SW480 (cell line): Measurements from ENCODE around the gene POFUT1.

Source experiments
- DNase-seq: peaks from one replicate; pipeline ENCODE4 v3.0.0-alpha.2; 2016; ENCODE audit warnings: low spot score

POFUT1 gene

DNA sequence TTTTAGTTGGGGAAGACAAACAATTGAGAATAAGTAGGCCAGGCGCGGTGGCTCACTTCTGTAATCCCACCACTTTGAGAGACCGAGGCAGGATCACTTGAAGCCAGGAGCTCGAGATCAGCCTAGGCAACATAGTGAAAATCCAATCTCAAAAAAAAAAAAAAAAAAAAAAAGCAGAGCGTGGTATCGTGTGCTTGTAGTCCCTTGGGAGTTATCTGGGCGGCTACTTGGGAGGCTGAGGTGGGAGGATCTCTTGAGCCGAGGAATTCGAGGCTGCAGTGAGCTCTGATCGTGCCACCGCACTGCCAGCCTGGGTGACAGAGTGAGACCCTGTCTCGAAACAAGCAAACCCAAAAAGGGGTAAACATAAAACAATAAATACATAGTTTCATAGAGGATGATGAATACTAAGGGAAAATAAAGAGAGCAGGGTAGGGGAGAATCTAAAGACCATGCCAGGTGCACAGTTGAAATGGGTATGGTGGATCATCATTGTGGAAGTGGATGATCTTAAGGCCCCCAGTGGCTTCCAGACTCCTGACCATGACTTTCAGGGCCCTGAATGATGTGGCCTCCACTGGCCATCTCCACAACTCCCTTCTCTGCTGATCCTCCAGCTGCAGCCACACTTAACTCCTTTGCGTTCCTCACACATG, 947 bp downstream of the POFUT1 start:
- DNase-seq: no peak

DNA sequence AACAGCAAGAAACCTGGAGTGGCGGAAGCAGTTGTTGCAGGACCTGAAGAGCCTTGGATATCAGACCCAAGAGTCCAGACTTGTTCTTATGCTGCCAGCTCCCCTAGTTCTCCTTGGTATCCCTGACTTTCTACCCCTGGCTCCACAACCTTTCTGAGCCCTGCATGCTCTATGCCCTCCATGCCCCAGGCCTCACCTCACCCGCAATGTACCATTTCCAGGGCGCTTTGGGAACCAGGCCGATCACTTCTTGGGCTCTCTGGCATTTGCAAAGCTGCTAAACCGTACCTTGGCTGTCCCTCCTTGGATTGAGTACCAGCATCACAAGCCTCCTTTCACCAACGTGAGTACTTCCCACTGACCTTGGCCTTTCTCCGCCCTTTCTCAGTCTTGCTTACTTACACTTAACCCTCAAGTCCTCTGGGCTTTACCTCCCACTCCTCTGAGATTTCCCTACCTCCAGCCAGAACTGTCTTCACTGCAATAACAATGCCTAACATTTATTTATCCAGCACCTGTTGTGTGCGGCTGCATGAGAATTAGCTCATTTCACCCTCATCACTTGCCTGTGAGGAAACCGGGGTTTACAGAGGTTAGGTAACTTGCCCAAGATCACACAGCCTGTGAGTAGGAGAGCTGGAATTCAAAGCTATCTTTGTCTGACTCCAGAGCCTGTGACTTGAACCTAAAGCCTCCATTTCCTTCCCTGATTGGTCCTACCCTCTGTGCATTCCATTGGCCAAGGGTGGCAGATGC, 2.3 kb downstream of the POFUT1 start:
- DNase-seq: no peak

DNA sequence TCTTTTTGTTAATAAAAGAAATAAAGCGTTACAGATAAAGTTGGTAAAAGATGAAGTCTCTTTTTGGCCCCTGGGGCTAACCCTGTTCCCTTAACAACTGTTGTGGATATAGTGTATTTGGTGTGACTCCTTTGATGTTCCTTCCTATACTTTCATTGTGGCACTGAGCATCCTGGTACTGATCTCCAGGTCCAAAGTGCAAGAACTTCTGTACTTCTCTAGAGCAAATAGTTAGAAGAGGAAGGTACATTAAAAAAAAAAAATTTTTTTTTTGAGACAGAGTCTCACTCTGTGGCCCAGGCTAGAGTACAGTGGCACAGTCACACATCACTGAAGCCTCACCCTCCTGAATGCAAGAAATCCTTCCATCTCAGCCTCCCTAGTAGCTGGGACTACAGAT, 6.2 kb downstream of the POFUT1 start:
- DNase-seq: no peak

DNA sequence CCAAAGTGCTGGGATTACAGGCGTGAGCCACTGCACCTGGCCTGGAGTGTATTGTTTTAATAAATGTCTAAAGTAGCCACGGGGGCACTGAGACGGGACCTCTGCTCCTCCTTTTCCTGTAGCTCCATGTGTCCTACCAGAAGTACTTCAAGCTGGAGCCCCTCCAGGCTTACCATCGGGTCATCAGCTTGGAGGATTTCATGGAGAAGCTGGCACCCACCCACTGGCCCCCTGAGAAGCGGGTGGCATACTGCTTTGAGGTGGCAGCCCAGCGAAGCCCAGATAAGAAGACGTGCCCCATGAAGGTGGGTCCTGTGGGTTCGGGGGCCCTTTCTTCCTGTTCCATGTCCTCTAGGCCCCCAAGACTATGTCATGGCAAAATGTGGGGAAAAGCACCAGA, 7.5 kb downstream of the POFUT1 start:
- DNase-seq: no peak

DNA sequence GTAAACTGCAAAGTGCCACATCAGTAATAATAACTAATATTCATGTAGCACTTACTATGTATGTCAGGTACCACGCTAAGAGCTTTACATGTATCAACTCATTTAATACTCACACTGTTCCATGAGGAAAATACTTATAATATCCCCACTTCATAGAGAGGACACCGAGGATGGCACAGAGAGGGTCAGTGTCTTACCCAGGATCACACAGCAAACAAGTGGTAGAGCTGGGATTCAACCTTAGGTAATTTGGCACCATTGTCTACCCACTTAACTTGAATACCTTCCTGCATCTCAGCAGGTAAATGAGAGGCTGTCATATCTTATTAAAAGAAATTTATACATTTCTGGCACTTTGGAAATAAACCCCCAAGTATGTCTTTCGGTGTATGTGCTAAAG, 8.0 kb downstream of the POFUT1 start:
- no peak for DNase-seq

DNA sequence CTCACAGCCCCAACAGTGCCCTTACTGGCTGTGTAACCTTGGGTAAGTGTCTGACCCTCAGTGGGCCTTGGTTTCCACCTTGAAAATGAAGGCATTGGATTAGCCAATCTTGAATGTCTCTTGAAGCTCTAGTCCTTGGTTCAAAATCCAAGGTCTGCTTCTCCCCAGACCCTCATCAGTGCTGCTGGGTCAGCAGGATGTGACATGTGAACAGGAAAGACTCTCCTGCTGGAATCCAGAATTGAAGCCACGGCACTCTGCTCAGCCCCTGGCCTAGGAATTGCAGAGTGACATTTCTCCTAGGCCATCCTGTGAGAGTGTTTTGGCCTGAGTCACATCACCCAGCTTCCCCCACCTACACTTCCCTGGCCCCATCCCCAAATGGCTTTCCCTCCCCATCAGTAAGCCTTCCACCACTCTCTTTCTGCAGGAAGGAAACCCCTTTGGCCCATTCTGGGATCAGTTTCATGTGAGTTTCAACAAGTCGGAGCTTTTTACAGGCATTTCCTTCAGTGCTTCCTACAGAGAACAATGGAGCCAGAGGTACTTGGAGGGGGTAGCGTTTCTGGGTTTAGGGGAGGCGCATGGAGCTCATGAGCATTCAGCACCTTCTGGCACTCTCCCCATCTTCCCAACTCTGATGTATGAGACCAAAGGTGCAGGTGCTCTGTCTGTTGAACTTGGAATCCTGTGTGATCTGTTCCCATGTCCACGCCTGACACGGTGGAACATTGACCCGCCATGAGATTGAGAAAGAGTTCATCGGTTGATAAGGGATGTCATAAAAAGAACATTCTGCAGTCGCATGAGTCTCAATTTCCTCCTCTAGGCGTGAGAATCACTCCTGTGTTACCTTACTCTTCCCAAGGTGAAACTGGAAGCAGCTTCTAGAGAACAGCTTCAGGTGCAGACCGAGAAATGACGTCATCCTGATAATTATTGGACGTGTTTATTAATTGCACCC, 8.8 kb downstream of the POFUT1 start:
- DNase-seq: no peak

DNA sequence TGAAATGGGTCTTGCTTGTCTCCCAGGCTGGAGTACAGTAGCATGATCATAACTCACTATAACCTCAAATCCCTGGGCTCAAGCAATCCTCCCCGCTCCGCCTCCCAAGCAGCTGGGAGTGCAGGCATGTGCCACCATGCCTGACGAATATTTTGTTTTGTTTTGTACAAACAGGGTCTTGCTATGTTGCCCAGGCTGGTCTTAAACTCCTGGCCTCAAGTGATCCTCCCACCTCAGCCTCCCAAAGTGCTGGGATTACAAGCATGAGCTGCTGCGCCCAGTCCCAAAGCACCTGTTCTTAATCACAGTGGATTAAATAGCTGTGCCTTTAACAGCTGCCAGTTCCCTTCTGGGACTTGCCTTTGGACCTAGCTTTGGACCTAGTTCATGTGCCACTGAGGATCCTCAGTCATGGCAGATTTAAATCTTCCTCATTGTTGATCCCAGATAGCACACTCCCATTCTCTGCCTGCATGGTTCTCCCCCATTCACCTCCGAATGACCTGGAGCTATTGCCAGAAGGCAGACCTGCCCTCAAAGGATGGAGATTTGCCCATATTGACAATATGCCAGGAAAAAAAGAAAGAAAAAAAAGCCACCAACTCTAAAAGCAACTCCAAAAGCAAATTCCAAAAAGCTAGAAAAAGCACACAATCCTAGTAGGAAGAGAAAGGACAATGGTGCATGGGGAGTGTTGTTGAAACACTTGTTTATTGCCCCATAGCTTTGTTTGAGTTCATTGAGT, 10.6 kb downstream of the POFUT1 start:
- no peak for DNase-seq

DNA sequence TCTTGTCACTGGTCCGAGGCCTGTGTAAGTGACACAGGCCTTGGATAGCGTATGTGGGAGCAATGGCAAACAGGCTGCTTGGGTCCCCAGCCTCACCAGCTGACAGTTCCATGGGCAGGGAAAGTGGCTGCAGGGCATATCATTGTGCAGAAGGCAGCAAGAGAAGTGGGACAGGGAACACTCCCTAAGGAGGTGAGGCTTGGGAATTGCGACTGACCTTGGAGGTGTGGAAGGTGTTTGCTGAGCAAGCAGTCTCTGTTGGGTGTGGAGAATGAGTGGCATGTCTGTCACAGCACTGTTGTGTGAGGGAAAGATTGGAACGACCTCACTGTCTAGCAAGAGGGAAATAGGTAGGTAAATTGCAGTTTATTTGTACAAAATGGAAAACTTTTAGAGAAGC, 16.8 kb downstream of the POFUT1 start:
- no peak for DNase-seq

DNA sequence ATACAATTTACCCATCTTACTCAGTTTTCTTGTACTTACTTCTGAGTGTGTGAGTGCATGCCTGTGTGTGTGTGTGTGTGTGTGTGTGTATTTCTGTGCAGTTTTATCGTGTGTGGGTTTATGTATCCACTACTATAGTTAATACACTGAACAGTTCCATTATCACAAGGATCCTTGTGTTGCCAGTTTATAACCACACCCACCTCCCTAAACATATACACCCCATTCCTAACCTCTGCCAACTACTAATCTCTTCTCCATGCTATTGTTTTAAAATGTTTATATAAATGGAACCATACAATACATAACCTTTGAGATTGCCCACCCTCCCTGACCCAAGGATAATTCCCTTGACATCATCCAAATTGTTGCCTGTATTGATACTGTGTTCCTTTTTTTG, 18.7 kb downstream of the POFUT1 start:
- no peak for DNase-seq

DNA sequence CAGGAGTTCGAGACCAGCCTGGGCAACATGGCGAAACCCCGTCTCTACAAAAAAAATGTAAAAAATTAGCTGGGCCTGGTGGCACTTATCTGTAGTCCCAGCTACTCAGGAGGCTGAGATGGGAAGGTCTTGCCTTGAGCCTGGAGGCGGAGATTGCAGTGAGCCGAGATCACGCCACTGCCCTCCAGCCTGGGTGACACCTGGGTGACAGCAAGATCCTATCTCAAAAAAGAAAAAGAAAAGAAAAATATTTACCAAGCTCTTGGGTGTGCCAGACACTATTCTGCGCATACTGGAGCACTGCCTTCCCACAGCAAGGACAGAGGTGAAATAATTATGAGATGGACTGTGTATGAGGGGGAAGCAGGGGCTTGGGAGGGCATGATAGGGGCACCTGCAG, 19.6 kb downstream of the POFUT1 start:
- DNase-seq: no peak

DNA sequence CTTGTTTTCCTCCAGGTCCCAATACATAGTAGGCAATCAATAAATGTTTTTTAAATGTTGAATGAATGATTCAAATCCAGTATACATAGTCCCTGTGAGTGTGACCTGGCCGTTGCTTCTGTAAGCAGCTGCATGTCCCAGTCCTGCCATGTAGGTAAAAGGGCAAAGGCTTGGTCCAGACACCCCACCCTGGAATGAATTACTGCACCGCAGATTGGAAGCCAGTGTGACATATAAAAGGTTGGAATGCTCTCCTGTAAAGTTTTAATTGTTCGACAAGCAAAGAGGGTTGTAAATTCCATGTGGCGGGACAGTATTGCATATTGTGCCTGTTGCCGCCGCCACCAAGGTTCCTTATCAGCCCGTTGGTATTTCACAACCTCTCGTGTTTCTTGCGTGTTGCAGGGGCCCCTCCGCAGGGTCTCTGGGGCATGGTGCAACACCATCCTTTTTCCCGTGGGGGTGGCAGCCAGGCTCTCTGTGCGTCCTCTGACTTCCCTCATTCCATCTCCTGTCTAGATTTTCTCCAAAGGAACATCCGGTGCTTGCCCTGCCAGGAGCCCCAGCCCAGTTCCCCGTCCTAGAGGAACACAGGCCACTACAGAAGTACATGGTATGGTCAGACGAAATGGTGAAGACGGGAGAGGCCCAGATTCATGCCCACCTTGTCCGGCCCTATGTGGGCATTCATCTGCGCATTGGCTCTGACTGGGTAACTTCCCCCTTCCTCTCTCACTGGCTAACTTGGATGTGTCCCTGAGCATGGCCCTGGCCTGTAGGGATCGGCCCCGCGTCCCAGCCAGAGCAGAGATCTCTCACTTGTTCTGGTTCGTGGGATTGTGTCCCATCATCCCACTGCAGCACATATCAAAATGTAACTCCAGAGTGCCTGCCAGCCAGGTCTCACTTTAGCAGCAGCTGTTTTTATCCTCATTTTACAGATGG, 20.3 kb downstream of the POFUT1 start:
- peak; percentile 98 for DNase-seq

DNA sequence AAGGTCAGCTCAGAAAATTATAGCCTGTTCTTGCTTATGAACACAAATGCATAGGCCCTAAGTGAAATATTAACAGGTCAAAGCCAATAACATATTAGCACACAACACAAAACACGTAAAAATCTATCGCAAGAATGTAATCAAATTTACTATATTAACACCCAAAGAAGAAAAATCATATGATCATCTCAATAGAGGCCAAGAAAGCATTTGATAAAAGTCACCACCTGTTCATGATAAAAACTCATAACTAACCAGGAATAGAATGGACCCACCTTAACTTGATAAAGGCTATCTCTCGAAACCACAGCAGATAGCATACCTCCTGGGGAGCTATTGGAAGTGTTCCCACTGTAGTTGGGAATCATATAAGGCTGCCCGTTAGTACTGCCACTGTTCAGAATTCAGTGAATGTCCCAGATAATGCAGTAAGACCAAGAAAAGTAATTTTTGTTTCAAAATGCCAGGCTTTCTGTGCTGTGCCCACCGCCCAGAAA, 21.6 kb downstream of the POFUT1 start:
- DNase-seq: no peak

DNA sequence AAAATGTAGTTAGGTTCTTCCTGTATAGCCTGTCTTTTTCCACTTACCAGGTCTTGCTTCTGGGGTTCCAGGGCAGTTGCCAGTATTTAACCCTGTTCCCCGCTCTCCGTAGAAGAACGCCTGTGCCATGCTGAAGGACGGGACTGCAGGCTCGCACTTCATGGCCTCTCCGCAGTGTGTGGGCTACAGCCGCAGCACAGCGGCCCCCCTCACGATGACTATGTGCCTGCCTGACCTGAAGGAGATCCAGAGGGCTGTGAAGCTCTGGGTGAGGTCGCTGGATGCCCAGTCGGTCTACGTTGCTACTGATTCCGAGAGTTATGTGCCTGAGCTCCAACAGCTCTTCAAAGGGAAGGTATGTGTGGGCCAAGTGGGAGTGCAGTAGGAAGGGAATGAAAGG, 23.0 kb downstream of the POFUT1 start:
- no peak for DNase-seq

DNA sequence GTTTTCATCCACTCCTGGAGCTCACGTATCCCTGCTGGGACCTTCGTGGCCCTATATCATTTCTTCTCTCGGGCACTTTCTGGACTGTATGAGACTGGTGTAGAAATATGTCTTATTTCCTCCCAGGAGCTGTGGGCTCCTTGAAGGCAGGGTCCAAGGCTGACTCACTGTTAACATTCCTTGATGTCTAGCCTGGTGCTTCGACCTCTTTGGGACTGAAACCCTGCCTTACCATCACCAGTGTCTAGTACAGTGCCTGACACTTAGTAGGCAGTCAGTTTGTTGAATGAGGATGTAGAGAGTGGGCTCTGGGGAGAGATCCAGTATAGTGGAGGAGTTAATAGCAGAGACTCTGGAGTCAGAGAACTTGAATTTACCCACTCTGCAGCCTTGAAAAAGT, 23.6 kb downstream of the POFUT1 start:
- no peak for DNase-seq

DNA sequence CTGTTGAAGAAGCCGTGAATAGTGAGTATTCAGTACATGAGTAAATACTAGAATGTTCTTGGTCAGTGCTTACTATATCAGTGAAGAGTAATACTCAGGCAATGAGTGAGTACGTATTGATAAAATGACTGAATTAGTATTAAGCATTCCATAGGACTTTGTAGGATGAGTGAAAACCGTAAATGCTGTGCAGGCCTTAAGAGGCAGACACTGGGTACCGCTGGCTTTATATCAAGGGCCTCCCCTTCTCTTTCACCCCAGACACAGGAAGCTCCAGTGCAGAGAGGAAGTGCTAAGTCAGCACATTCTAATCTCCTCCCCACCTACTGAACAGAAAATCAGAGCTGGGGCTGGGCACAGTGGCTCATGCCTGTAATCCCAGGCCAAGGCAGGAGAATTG, 24.2 kb downstream of the POFUT1 start:
- DNase-seq: no peak

DNA sequence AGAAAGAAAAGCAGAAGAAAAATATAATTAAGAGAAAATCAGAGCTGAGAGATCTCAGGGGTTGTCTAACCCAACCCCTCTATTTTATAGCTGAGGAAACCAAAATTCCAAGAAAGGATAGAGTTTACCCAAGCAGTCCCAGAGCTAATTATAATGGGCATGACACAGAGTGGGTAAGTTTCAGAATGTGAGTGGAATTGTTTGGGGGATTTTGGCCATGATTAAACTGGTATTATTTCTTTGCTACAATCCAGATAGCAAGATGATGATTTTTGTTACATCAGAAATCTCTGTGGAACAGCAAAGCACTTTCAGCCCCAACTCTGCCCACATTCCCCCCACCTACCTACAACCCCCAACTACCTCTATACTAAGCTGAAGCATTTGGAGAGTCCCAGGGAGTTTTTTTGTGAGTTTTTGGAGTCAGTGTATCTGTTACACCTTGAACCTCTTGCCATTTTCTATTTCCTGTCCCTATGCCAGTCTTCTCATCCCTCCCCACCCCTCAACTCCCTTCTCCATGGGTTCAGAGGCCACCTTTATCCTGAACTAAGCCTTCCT, 24.7 kb downstream of the POFUT1 start:
- no peak for DNase-seq

DNA sequence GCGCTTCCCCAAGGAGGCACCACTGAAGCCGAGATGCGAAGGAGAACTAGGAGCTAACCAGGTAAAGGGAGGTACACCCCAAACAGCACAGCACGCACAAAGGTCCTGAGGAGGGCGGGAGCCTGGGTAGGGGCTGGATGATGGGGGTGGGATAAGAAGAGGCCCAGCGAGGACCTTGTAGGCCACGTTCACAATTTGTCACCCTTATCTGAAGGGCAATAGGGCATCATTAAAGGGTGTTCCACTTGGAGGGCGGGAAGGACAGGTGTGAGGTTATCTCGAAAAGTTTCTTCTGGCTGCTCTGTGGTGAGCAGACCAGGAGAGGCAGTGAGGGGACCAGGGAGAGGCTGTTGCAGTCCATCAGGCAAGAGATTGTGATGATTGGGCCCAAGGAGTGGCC, 25.6 kb downstream of the POFUT1 start:
- no peak for DNase-seq

DNA sequence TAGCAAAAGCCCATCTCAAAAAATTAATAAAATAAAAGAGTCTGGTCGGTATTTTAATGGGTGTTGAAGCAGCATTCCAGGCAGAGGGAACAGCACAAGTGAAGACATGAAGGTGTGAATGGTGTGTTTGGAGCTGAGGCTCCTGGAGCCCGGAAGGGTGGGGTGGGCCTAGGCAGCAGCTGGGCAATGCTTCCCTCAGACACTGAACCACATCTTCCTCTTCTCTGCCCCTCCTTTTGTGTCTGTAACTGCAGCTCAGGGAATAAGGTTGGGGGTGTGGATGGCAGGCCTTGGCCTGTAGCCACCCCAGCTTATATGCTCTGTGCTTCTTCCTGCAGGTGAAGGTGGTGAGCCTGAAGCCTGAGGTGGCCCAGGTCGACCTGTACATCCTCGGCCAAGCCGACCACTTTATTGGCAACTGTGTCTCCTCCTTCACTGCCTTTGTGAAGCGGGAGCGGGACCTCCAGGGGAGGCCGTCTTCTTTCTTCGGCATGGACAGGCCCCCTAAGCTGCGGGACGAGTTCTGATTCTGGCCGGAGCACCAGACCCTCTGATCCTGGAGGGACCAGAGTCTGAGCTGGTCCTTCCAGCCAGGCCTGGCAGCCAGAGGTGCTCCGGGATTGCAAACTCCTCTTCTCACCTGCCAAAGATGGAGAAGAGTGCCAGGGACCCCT, 26.6 kb downstream of the POFUT1 start:
- DNase-seq: no peak

DNA sequence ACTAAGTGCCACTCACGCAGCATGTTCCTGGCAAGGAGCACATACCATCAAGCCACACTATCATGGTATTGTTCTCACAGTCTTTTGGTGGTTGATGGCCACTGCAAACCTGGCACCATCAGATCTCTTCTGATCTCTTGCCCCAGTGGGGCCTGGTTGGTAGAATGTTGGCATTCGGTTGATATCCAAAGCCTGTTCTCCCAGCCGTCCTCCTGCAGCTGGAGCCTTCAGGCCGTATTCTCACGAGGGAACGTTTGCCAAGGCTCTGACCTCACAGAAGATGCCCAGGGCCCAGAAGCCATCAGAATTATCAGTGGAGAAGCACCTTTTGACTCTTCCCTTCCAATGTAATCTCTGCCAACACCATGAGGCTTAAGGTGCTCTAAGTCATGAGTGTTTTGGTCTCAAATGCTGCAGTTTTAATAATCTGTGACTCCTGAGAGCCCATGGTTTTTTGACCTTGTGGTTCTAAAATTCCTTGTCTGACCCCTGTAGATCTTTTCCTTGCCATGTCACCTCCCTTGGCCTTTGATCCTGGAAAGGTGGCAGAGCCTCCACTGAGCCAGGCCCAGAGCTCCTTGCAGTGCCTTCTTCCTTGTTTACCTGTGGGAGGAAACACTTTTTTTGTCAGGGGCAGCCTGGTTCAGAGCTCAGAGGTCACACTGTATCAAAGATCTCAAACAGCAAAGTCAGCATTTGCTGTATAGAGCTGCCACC, 27.8 kb downstream of the POFUT1 start:
- no peak for DNase-seq
